Frontal cortex (tissue), 4 donors: ENCODE data around the gene ABCA9. TPM values are rescaled to one million over a fixed set of nuclear protein-coding genes. Genes with fewer than 3 reads are reported as not detected.
"Not testable (repeated sequence)": the region's sequence is repeated elsewhere in the genome, so short reads cannot be mapped to it uniquely, and the experiment has no call there.

Source experiments
- DNase-seq, 2 donors: peaks; one replicate each; pipeline ENCODE4 v3.0.0; 2012; ENCODE audit warnings: low spot score in 2 of 2
- FAIRE-seq: peaks from 2 replicates; lab custom pipeline; 2012; peaks lifted over from hg19 to GRCh38; lab: Jason Lieb, UNC
- total RNA-seq: library from RNA; depleted of rRNA; stranded (reverse); fragments of >200 nt; gene quantifications from one replicate; pipeline ENCODE4 v1.2.3, GENCODE V29; 2014
- donor health status: control.
- donor health status: control.
- donor health status: control.

ABCA9 gene
- total RNA-seq, 1 donor from 2014 or later, result 5.7 TPM

DNA sequence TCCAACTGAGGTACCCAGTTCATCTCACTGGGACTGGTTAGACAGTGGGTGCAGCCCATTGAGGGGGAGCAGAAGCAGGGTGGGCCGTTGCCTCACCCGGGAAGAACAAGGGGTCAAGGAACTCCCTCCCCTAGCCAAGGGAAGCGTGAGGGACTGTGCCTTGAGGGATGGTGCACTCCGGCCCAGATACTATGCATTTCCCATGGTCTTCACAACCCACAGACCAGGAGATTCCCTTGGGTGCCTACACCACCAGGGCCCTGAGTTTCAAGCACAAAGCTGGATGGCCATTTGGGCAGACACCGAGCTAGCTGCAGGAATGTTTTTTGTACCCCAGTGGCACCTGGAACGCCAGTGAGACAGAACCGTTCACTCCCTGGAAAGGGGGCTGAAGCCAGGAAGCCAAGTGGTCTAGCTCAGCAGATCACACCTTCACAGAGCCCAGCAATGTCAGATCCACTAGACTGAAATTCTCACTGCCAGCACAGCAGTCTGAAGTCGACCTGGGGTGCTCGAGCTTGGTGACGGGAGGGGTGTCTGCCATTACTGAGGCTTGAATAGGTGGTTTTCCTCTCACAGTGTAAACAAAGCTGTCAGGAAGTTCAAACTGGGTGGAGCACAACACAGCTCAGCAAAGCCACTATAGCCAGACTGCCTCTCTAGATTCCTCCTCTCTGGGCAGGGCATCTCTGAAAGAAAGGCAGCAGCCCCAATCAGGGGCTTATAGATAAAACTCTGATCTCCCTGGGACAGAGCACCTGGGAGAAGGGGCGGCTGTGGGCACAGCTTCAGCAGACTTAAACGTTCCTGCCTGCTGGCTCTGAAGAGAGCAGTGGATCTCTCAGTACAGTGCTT, 9.9 kb upstream of the ABCA9 start:
- FAIRE-seq, DNase-seq: not testable (repeated sequence)

DNA sequence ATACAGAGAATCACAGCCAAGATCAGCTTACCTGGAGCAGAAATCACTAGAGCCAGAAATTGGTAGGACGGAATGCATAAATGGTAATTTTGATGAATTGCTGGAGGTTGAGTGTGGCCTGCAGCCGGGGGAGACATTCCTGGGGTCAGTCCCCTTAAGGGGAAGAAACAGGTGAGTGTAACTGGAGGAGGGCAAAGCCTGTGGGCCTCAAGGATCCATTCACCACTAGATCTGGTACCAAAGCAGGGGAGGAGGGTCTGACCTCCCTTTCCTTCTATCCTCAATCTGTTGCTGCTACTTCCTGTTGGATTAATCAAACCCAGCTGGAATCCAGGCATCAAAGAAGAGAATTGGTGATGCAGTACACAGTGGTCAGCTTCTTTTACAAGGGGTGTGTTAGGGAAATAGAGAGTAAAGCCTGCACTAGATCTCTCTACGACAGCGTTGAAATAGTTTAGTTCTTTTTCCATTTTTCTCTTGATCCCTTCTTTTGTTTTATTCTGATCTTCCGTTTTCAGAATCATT, 8.6 kb upstream of the ABCA9 start:
- no peak for DNase-seq

DNA sequence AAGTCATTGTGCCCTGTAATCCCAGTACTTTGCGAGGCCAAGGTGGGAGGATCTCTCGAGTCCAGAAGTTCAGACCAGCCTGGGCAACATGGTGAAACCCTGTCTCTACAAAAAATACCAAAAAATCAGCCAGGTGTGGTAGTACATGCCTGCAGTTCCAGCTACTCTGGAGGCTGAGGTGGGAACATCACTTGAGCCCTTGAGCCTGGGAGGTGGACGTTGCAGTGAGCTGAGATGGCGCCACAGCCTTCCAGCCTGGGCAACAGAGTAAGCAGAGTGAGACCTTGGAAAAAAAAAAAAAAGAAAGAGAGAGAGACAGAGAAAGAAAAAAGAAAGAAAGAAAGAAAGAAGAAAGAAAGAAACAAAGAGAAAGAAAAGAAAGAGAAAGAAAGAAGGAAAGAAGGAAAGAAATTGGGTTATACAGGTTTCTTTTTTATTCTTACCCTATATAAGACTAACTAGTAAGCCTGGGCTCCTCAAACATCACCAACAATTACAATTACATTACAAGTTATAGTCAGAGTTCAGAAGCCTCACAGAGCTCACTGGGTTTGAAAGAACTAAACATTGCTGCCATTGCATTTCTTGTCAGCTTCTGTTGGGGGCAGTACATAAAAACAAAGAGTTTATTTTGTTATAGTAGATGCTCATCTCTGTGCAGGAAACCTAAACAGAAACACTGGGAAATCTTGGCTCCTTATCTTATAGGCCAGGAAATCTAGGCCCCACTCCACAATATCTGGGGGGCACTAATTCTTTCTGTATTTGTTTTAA, 6.7 kb upstream of the ABCA9 start:
- no peak for FAIRE-seq

More for the DNA sequence above, 8.6 kb upstream of the ABCA9 start:
- no peak for FAIRE-seq

DNA sequence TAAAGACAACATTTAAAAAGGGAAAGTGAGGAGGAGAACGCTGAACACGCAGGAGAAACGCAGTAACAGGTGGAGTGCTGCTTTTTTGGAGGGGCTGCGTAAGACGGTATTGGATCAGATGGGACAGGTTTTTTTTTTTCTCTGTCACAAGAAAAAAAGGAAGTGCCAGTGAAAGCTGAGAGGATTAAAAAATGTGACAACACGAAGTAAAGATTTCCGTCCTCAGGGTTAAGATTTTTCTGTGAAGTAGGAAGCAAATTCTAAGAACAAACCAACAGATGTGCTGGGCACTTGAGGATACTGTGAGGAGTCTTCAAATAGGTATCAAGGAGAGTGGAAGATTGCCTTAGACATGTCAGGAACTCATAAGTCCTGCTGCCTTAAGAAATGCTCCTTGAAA, 5.8 kb upstream of the ABCA9 start:
- DNase-seq (no peak), FAIRE-seq (no peak)

More for the DNA sequence above, 6.7 kb upstream of the ABCA9 start:
- no peak for DNase-seq

DNA sequence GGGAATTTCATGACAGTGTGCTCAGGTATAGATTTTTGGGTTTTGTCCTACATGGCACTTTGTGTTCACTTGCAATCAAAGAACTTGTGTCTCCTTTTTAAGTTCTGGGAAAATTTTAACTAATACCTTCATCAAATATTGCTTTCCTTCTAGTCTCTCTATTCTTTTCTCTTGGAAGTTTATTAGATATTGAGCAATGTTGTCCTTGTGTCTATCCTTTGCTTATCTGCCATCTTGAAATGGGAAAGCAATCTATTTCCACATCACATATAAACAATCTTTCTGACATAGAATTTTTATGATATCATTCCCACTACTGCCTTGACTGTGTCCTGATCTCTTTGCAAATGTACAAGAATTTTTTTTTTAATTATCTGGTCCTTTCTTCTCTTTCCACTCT, 4.4 kb upstream of the ABCA9 start:
- DNase-seq, result no peak
- FAIRE-seq, result no peak

DNA sequence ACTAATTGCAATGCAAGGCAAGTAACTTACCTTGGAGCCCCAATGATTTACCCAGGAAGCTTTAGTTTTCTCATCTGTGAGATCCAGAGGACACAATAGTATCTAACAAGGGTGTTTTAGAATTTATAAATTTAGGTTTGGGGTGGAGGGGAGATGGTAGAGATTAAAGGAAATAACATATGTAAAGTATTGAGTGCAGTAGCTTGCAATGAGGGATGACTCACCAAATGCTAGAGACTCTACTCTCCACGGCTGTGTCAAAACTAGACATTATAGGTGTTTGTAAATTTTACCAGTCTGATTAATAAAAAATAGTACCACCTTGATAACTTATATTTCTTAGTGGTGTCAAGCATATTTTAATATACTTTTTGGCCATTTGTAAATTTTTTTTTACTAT, 3.7 kb upstream of the ABCA9 start:
- FAIRE-seq, result no peak
- no peak for DNase-seq

DNA sequence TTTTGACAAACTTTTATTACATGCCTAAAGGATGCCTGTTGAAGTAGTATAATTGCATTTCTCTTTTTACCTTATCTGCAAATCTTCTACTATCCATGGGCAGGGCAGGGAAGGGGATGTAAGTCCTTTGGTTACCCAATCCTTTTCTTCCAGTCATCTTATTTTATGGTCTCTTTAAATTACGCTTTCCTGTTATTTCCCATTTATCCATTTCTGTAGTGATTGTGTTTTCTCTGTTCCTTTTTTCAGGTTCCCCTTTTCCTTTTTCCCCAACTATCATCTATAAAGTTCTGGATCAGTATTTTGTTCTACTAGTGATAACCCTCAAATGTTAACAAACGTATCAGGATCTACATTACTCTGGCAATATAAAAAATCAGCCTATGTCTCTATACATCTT, 3.3 kb upstream of the ABCA9 start:
- FAIRE-seq, result no peak

DNA sequence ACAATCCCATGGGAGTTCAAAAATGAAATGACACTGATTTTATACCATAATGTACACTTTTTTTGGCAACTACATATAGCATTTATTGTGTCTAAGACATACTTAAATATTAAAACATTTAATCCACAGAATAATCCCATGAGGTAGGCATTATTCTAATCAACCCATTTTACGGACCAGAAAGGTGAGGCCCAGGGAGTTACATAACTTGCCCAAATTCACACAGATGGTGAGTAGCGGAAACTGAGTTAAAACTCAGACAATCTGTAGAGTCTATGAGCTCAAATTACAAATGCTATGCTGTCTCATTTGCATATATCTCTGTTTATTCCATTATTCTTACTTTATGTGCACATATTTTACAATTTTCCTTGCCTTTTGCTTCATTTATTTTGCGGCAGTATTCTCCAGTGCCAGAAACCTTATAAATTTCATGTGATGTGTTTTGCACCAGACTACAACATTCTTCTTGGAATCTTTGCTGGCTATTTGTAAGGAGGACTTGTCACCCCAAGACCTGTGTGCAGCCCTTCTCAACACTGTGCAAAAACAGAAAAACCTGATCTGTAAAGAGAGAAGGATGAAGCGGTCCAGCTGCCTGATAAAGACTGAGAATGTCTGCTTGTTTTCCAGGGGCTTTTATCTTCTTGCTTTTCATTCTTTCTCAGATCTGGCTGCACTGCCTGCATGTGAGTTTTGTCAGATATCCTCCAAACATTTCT, 2.3 kb upstream of the ABCA9 start:
- DNase-seq (no peak), FAIRE-seq (no peak)

More for the DNA sequence above, 3.3 kb upstream of the ABCA9 start:
- no peak for DNase-seq

DNA sequence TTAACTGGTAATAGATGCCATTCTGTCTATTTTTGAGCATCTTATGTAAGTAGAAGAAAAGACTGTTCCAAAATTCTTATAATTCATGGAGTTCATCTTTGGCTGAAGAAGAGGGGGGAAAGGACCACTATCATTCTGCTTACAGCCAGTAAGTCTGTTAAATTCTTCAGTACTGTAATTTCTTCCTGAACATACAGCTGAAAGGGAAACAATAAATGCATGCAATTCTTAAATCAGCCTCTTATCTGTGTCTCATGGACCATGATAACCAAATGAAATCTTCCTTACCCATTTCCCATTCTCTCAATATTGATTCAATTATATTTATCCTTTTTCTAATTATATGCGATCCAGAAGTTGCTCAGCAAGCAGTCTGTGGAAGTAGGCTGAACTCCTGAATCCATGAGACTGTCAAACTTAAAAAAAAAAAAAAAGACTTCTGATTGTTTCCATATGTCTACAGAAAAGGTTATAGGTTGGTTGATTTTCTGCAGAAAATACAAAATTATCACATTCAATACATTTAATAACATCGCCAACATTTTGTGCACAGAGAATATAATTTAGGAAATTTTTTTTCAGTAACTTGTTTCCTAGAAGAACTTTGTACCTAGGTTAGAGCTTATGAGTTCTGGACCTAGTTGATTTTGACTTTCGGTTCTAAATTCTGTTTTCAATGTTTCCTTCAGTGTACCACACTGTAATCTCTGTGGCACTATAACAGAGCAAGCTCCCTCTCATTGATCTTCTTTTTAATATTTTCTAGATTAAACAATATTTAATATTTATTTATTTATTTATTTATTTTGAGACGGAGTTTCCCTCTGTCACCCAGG, 1.2 kb upstream of the ABCA9 start:
- FAIRE-seq (no peak), DNase-seq (no peak)

DNA sequence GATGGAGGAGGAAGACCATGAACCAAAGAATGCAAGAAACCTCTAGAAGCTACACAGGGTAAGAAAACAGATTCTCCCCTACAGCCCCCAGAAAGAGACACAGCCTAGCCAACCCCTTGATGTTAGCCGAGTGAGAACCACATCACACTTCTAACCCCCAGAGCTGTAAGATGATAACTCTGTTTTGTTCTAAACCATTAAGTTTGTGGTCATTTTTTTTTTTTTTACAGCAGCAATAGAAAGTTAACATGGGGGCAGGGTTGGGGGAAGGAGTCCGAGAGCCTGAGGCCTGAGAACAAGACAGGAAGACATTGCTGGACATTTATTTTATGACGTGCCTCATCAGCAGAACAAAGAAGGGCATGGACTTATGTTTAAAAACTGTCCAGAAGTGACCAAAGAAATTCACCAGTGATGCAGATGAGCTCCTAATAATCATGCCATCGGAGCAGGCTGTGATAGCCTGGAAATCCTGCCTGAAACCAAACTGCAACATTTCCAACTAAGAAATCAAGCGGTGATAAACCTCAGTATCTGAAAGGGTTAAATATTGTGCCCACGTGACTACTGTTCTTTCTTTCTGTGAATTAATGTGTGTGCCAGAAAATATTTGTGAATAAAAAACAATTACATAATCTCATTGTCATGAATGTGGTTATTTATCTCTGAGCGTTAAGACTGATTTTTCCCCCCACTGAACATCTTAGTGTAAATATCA, 1.1 kb downstream of the ABCA9 start:
- no peak for FAIRE-seq

DNA sequence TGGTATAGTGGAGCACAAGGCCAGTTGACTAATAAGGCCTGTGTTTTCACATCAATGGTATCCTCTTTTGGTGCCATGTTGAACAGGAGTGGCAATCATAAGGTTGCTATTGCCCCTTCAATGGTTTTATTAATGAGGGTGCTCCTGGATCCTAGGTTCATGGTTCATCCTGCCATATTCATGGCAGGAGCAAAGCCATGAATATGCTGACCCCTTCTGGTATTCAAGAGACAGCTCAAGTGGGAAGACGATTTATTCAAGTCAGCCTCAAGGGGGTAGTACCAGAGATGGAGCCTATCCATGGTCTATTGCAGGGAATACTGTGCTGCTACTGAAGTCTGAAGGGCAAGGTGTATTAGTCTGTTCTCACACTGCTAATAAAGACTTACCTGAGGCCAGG, 2.6 kb downstream of the ABCA9 start:
- FAIRE-seq, result no peak
- no peak for DNase-seq

More for the DNA sequence above, 1.1 kb downstream of the ABCA9 start:
- DNase-seq, result no peak

DNA sequence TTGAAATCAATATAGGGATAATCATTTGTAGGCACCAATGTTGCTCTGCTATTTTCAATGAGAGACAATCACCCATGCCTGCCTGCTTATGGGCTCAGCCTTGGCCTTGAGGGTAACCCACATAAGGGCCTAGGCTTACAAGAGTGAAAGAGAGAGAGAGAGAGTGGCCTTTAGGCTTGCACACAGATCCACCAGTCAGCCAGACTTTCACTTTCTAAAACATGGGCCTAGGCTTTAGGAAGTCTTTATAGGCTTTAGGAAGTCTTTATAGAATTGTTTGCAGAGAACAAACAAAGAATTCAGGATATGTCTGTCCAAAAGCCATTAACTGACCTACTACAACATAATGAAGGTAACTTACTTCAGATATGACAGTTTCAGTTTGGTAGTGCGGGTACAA, 3.4 kb downstream of the ABCA9 start:
- FAIRE-seq (no peak), DNase-seq (no peak)

DNA sequence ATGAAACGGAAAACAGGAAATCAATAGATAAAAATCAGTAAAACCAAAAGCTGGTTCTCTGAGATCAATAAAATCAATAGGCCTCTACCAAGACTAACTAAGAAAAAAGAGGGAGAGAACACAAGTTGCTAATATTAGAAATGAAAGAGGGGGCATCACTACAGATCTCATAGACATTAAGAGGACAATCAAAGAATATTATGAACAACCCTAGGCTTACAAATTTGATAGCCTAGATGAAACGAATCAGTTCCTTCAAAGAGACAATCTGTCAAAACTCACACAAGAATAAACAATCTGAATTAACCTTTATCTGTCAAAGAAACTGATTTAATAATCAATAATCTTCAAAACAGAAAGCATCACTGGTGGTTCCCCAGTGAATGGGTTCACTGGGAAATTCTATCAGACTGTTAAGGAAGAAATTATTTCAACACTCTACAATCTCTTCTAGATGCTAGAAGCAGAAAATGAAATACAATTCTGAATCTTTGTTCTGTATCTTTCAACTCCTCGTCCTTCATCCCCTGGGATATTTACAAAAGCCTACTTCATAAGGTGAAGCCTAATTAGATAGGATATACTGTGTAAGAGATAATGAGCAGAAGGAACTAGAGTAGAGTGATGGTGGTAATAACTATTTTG, 4.4 kb downstream of the ABCA9 start:
- no peak for FAIRE-seq
- no peak for DNase-seq

DNA sequence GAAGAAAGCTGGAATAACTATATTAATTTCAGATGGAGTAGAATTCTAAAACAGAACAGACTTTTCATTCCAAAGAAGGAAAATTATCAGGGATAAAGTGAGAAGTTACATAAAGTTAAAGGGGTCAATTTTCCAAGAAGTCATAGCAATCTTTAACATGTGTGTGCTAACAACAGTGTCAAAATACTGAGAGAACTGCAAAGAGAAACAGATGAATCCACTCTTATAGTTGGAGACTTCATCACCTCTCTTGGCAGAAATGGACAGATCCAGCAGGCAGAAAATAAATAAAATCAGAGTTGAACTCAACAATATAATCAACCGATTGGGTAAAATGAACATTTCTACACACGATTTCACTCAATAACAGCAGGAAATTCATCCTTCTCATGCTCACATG, 5.4 kb downstream of the ABCA9 start:
- DNase-seq (no peak), FAIRE-seq (no peak)

DNA sequence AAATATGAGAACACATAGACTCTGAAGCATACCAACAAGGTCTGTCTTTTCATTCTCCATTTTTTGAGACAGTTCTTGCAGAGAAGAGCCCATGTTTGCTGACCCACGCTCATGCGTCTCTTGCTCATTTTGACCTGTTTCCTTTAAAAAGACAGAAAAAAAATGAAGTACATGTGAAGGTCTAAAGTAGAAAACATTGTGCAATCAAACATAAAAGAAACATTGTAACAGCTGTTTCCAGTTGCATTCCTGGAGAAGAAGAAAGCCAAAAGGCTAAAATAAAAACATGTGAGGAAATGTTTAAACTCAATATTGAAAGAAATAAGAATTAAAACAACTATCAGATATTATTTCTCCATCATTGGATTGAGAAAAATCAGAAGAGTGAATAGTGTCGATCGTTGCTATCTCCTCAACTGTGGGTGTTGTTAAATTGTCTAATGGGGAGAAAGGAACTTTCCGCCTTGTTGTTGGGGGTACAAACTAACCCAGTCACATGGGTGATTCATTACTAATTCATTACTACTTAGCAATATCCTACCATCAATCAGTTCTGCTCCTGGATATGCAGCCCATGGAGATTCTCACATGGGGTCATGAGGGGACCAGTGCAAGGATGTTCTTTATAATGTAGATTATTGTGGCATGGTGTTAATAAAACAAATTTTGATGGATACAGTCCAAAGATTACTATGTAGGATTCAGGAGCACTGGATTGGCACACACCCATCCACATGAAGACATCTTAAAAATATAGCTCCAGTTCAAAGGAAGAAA, 9.5 kb downstream of the ABCA9 start:
- FAIRE-seq (no peak), DNase-seq (no peak)

DNA sequence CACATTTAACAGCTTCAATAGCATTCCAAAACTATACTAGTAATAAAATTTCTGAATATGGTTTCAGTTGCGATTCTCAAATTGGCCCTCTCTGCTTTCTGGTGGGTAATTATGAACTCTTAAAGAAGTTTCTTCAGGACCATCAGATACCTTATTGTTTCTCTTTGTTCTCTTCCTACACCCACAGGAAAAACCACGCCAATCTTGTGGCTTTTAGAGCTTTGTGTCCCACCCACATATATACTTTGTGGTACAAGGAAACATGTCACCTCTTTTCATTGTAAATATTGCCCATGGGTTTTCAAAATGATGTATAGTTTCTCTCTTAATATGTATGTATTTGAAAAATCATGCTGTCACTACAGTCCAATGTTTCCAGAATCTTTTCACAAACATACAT, 12.1 kb downstream of the ABCA9 start:
- FAIRE-seq (no peak), DNase-seq (no peak)
